K562 (cell line): ENCODE data around the gene FGGY. TPM values are rescaled to one million over a fixed set of nuclear protein-coding genes. Genes with fewer than 3 reads are reported as not detected.

Experiments
- ATAC-seq: fragments of 200-7000 bp; cut with Tn5 transposase; 3 replicates; pipeline ENCODE4 v1.9.1; 2020; ENCODE audit warnings: moderate library complexity
- BruUV-seq: library from RNA; stranded (reverse); fragments of 400-500 nt; replicated peaks from 2 replicates; lab custom pipeline; 2021; lab: Mats Ljungman, UMichigan
- CTCF ChIA-PET: fragments of 300-600 bp; formaldehyde crosslinking; extraction: SDS; loops from one replicate; lab custom pipeline; 2021; ENCODE audit warnings: low intra/inter-chr PET ratio; lab: Yijun Ruan, JAX
- POLR2A ChIA-PET: fragments of 300-600, 350-650 bp; sonication (Branson Sonifier 250); formaldehyde crosslinking; extraction: SDS; loops from one replicate; lab custom pipeline; 2021; ENCODE audit warnings: antibody characterized with exemption, inconsistent platforms; lab: Yijun Ruan, JAX
- DNase-seq, 4 experiments: peaks; one replicate each; pipeline versions ENCODE4 v3.0.0 to v3.0.0-alpha.2; 2011 to 2018; ENCODE audit warnings: low spot score in 3 of 4, mixed read lengths in 3 of 4; ENCODE audit errors: extremely low read depth in 1 of 4
- FAIRE-seq: peaks from 2 replicates; lab custom pipeline; 2011; peaks lifted over from hg19 to GRCh38; lab: Jason Lieb, UNC
- H2AFZ ChIP-seq: 2 replicates; pipeline ENCODE4 v1.6.0; 2011; ENCODE audit warnings: low read depth, low read length, control low read depth, inconsistent platforms
- H3K27ac ChIP-seq: fragments of 200-600 bp; 3 replicates; pipeline ENCODE4 v1.8.0; 2011; ENCODE audit warnings: low read depth, mild to moderate bottlenecking, control low read depth, inconsistent platforms, low read length, moderate library complexity, mixed read lengths; ENCODE audit errors: extremely low read depth
- H3K27me3 ChIP-seq, 2 experiments: fragments of 300-600 bp in 1 of 2; 2 replicates in 1 of 2; 3 replicates in 1 of 2; pipeline versions ENCODE4 v1.6.0 to v1.8.0; 2011; ENCODE audit warnings: inconsistent platforms in 2 of 2, low read length in 2 of 2, mild to moderate bottlenecking in 1 of 2, mixed read lengths in 1 of 2, moderate library complexity in 1 of 2; ENCODE audit not compliant: control insufficient read depth in 2 of 2, insufficient read depth in 2 of 2
- H3K36me3 ChIP-seq: fragments of 300-600 bp; 3 replicates; pipeline ENCODE4 v1.8.0; 2011; ENCODE audit warnings: mild to moderate bottlenecking, low read length, inconsistent platforms; ENCODE audit not compliant: control insufficient read depth, insufficient read depth
- H3K4me1 ChIP-seq, 2 experiments: fragments of 200-600 bp in 1 of 2; replicated peaks in 1 of 2; 2 replicates in 1 of 2; 3 replicates in 1 of 2; pipeline versions ENCODE4 v1.5.1 to v1.8.0; 2011; ENCODE audit warnings: inconsistent platforms in 2 of 2, low read length in 2 of 2, mild to moderate bottlenecking in 1 of 2, mixed read lengths in 1 of 2, moderate library complexity in 1 of 2; ENCODE audit not compliant: control insufficient read depth in 2 of 2, insufficient read depth in 2 of 2
- H3K4me2 ChIP-seq: 2 replicates; pipeline ENCODE4 v1.6.1; 2011; ENCODE audit warnings: low read length, control low read depth, inconsistent platforms, mixed read lengths; ENCODE audit not compliant: insufficient read depth
- H3K4me3 ChIP-seq: fragments of 200-600 bp; sonication (generic), shearing (Covaris generic); 2 replicates; pipeline ENCODE4 v1.5.1; 2016; ENCODE audit warnings: control low read depth, inconsistent platforms
- H3K79me2 ChIP-seq: fragments of 200-600 bp; 3 replicates; pipeline ENCODE4 v1.8.0; 2011; ENCODE audit warnings: low read length, inconsistent platforms; ENCODE audit not compliant: control insufficient read depth, insufficient read depth
- H3K9ac ChIP-seq, 2 experiments: 2 replicates each; pipeline versions ENCODE4 v1.6.0 to v1.6.1; 2011; ENCODE audit warnings: low read depth in 2 of 2, low read length in 2 of 2, control low read depth in 1 of 2, inconsistent platforms in 1 of 2, mild to moderate bottlenecking in 1 of 2, mixed read lengths in 1 of 2; ENCODE audit not compliant: insufficient read depth in 1 of 2
- H3K9me1 ChIP-seq: one replicate; pipeline ENCODE4 v1.6.0; 2011; ENCODE audit warnings: inconsistent platforms, mild to moderate bottlenecking, low read length, moderate library complexity; ENCODE audit not compliant: control insufficient read depth, insufficient read depth
- H3K9me3 ChIP-seq: replicated peaks from 2 replicates; pipeline ENCODE4 v1.5.1; 2011; ENCODE audit warnings: low read depth, low read length, inconsistent platforms; ENCODE audit not compliant: control insufficient read depth, insufficient read depth
- H4K20me1 ChIP-seq: replicated peaks from 2 replicates; pipeline ENCODE4 v1.6.1; 2011; ENCODE audit warnings: low read length, inconsistent platforms, mixed read lengths; ENCODE audit not compliant: control insufficient read depth, insufficient read depth
- CBFA2T2 ChIP-seq: fragments of 450-650 bp; conservative IDR thresholded peaks from 2 replicates; pipeline ENCODE4 v1.6.1; 2017; ENCODE audit warnings: mild to moderate bottlenecking
- COPS2 ChIP-seq: fragments of 450-650 bp; conservative IDR thresholded peaks from 2 replicates; pipeline ENCODE4 v1.6.1; 2016; ENCODE audit warnings: mild to moderate bottlenecking, moderate library complexity
- CREM ChIP-seq: IDR thresholded peaks from 2 replicates; pipeline ENCODE4 v1.6.1; 2014; ENCODE audit warnings: antibody characterized with exemption, low read depth
- E4F1 ChIP-seq: fragments of 250-450 bp; sonication (Bioruptor Pico); IDR thresholded peaks from 2 replicates; pipeline ENCODE4 v1.5.0; 2021; ENCODE audit warnings: mild to moderate bottlenecking, borderline replicate concordance
- ETV6 ChIP-seq, 3 experiments: fragments of 150-350 bp in 1 of 3; sonication (generic) in 1 of 3; formaldehyde crosslinking in 1 of 3; IDR thresholded peaks; 2 replicates each; pipeline versions ENCODE4 v1.6.1 to v1.8.0; 2014 to 2022; ENCODE audit warnings: borderline replicate concordance in 2 of 3, low read depth in 2 of 3, antibody characterized with exemption in 1 of 3, low read length in 1 of 3, mild to moderate bottlenecking in 1 of 3, missing genetic modification reagents in 1 of 3
- IFI16 ChIP-seq: fragments of 250-450 bp; sonication (Bioruptor Pico); IDR thresholded peaks from 2 replicates; pipeline ENCODE4 v2.1.2; 2022; ENCODE audit warnings: mild to moderate bottlenecking, inconsistent platforms
- JUNB ChIP-seq: fragments of 450-650 bp; formaldehyde crosslinking; conservative IDR thresholded peaks from 2 replicates; pipeline ENCODE4 v1.4.0; 2020; ENCODE audit warnings: mild to moderate bottlenecking
- KDM1A ChIP-seq, 2 experiments: fragments of 450-650 bp; IDR thresholded peaks; 2 replicates each; pipeline ENCODE4 v1.6.1; 2016; ENCODE audit warnings: mild to moderate bottlenecking in 2 of 2
- MLLT1 ChIP-seq, 2 experiments: fragments of 450-650 bp; IDR thresholded peaks; 2 replicates each; pipeline ENCODE4 v1.6.1; 2016
- NCOA1 ChIP-seq: fragments of 450-650 bp; IDR thresholded peaks from 2 replicates; pipeline ENCODE4 v1.6.1; 2016; ENCODE audit warnings: low read depth
- TCF3 ChIP-seq: sonication (generic); formaldehyde crosslinking; IDR thresholded peaks from 2 replicates; pipeline ENCODE4 v1.4.0; 2020; ENCODE audit warnings: mild to moderate bottlenecking, missing genetic modification reagents
- TEAD2 ChIP-seq: fragments of 450-650 bp; IDR thresholded peaks from 2 replicates; pipeline ENCODE4 v1.6.1; 2016; ENCODE audit warnings: missing genetic modification characterization, control low read depth, missing compliant biosample characterization
- TEAD4 ChIP-seq, 2 experiments: sonication (generic) in 1 of 2; formaldehyde crosslinking in 1 of 2; IDR thresholded peaks; 2 replicates each; pipeline versions ENCODE4 v1.6.1 to v1.8.0; 2012 to 2022; ENCODE audit warnings: borderline replicate concordance in 1 of 2, inconsistent platforms in 1 of 2, low read length in 1 of 2, mild to moderate bottlenecking in 1 of 2, missing genetic modification reagents in 1 of 2
- XRCC4 ChIP-seq: IDR thresholded peaks from one replicate; pipeline ENCODE4 v1.6.1; 2011; ENCODE audit not compliant: insufficient read depth, insufficient read length; ENCODE audit errors: extremely low read depth
- ZHX1 ChIP-seq: fragments of 150-350 bp; conservative IDR thresholded peaks from 2 replicates; pipeline ENCODE4 v1.6.1; 2014; ENCODE audit warnings: low read length
- ZNF282 ChIP-seq: sonication (generic); formaldehyde crosslinking; IDR thresholded peaks from 2 replicates; pipeline ENCODE4 v1.8.1; 2023; ENCODE audit warnings: missing genetic modification reagents
- ZNF354B ChIP-seq: fragments of 250-450 bp; sonication (Bioruptor Pico); IDR thresholded peaks from 2 replicates; pipeline ENCODE4 v1.4.0; 2020
- WGBS: fragments of 100-300 bp; shearing (Covaris generic); methylation state at CpG from one replicate; pipeline ENCODE4 v1.1.6; 2016; ENCODE audit warnings: low coverage, mixed read lengths; ENCODE audit not compliant: insufficient coverage; ENCODE audit errors: missing lambda C conversion rate; 5-methylcytosine and 5-hydroxymethylcytosine counted together
- in situ Hi-C: fragments of 300-500 bp; cut with MboI; formaldehyde crosslinking; loops from 4 replicates; pipeline ENCODE4 v1.15.0; 2018; ENCODE audit warnings: inconsistent platforms, mixed read lengths
- intact Hi-C: fragments of 100-400 bp; cut with micrococcal nuclease; formaldehyde crosslinking; loops from 2 replicates; pipeline ENCODE4 v1.14.2; 2022
- polyA plus RNA-seq, 8 experiments: library from polyadenylated mRNA; depleted of rRNA in 4 of 8; stranded (reverse) in 5 of 8; unstranded in 3 of 8; fragments of >200 nt; fragmentation: Nextera tagmentation in 2 of 8; fragmentation: Illumina TruSeq in 1 of 8; extraction: Ambion mirVana in 2 of 8; extraction: Trizol in 1 of 8; gene quantifications; 2 replicates each; pipeline versions ENCODE4 v1.2.1 to v1.2.3, GENCODE V29; 2011 to 2014; ENCODE audit warnings: inconsistent platforms in 1 of 8, missing spikeins in 1 of 8
- total RNA-seq, 7 experiments: library from RNA; depleted of rRNA in 6 of 7; stranded (reverse); fragments of >200 nt in 6 of 7; fragmentation: Illumina TruSeq in 2 of 7; extraction: Trizol in 2 of 7; gene quantifications; 2 replicates each; pipeline versions ENCODE4 v1.2.1 to v1.2.3, GENCODE V29; 2011 to 2021; ENCODE audit warnings: low replicate concordance in 1 of 7

Gene FGGY
- total and polyA plus RNA-seq, 9 of the 15 experiments (the other 6 are each of a cell fraction or from before 2014, with no cell fraction given) = 9.7 to 19.2 (median 12.6) TPM

GRCh38 chr1:59295618-59296017 lies 1.3 kb upstream of the FGGY start:
- H3K9me3 ChIP-seq = no peaks in the 10 kb centered on the region
- peak; percentile 15 for FAIRE-seq
- no peaks in the 10 kb centered on the region for H4K20me1 ChIP-seq
- H3K4me3 ChIP-seq = peak overlapping the region; percentile 56; the same call in 1 of the 2 replicates
- H3K36me3 ChIP-seq = no peaks in the 10 kb centered on the region
- H3K4me2 ChIP-seq = peak overlapping the region; percentile 79
- ATAC-seq = no peak
- ChIA-PET POLR2A (interaction anchor here (1.2 to 1.9 kb wide), 2 partner anchors 10 to 17 kb away, joined by 4 to 5 read pairs; no protein-coding TSS in a partner anchor), CTCF (no interaction called here)
- peaks cover 9 to 28% of the 10 kb centered on the region in 2 experiments for H3K4me1 ChIP-seq
- H3K79me2 ChIP-seq = no peaks in the 10 kb centered on the region; the same call in 2 of the 3 replicates
- TSS peak; percentile 76 for BruUV-seq
- in situ Hi-C loops = no loop called here
- DNase-seq = peak in 1 of 4 experiments; percentile 28
- no peak overlapping the region for H3K27ac ChIP-seq
- H3K27me3 ChIP-seq = no peaks in the 10 kb centered on the region
- peak overlapping the region; percentile 99 for H2AFZ ChIP-seq
- 5% methylated on average over 4 of the region's 4 CpGs for WGBS
- H3K9ac ChIP-seq = peak overlapping the region in 1 of 2 experiments; percentile 72; a peak in 1 of 4 replicates
- intact Hi-C loops = loop anchor here (5.0 to 10.0 kb wide), 4 partner anchors 212 to 513 kb away; partner anchors contain the start of gene JUN
- H3K9me1 ChIP-seq = no peaks in the 10 kb centered on the region
- TF ChIP-seq TEAD2 (tag) = no peak
- no peak for TF ChIP-seq ETV6 (IDR thresholded peaks at IDR 0.05; ENCODE audit: borderline replicate concordance in 1 of 2, low read depth in 2 of 2, low read length in 1 of 2)
- TF ChIP-seq ETV6 (CRISPR knock-in tag; IDR thresholded peaks at IDR 0.05; ENCODE audit: borderline replicate concordance) = no peak
- TF ChIP-seq MLLT1 (IDR thresholded peaks at IDR 0.05) = no peak
- TF ChIP-seq KDM1A (IDR thresholded peaks at IDR 0.05) = 0 out of 4 replicates have a peak, but pooled peaks of 1 of the 2 experiments have one; percentile 17
- no peak for TF ChIP-seq ZNF354B (CRISPR knock-in tag)
- TF ChIP-seq IFI16 (CRISPR knock-in tag) = no peak
- TF ChIP-seq CREM = no peak
- peak; percentile 61 for TF ChIP-seq CBFA2T2
- TF ChIP-seq ZHX1 = no peak
- peak; percentile 60 for TF ChIP-seq TCF3 (CRISPR knock-in tag)
- TF ChIP-seq JUNB (CRISPR knock-in tag) = no peak
- TF ChIP-seq XRCC4 = no peak
- TF ChIP-seq ZNF282 = no peak
- TF ChIP-seq COPS2 = no peak
- TF ChIP-seq TEAD4 (IDR thresholded peaks at IDR 0.05; ENCODE audit: low read length) = peak; percentile 53
- no peak for TF ChIP-seq TEAD4 (CRISPR knock-in tag; IDR thresholded peaks at IDR 0.05; ENCODE audit: borderline replicate concordance)
- TF ChIP-seq NCOA1 = no peak
- no peak for TF ChIP-seq E4F1 (CRISPR knock-in tag)
